ENCODE data around the gene USP13. TPM values are rescaled to one million over a fixed set of nuclear protein-coding genes. Genes with fewer than 3 reads are reported as not detected.
"Not testable (repeated sequence)": the region's sequence is repeated elsewhere in the genome, so short reads cannot be mapped to it uniquely, and the experiment has no call there.

USP13 gene
- total RNA-seq, 4 donors from 2014 or later, result 2.3 to 8.3 (median 5.8) TPM

GRCh38 chr3:179622023-179622422, 30.8 kb upstream of the USP13 start:
- no peaks in the 10 kb centered on the region for H3K9me3 ChIP-seq
- no peak overlapping the region for H3K4me3 ChIP-seq
- no peak overlapping the region for H3K27ac ChIP-seq
- no peaks in the 10 kb centered on the region for H3K4me1 ChIP-seq
- 100% methylated on average over 2 of the region's 2 CpGs for WGBS
- no peak for TF ChIP-seq POLR2A (IDR thresholded peaks at IDR 0.05)
- TF ChIP-seq POLR2AphosphoS5 (IDR thresholded peaks at IDR 0.05), result no peak
- TF ChIP-seq CTCF (IDR thresholded peaks at IDR 0.05), result no peak
- no peak for TF ChIP-seq EP300 (IDR thresholded peaks at IDR 0.05)
- H3K27me3 ChIP-seq, result no peaks in the 10 kb centered on the region
- no peak for DNase-seq (ENCODE audit: low spot score in 2 of 2)
- H3K36me3 ChIP-seq, result peaks cover 76% of the 10 kb centered on the region

- peaks cover 54% of the 10 kb centered on the region for H3K36me3 ChIP-seq
Observed at GRCh38 chr3:179624451-179624850, 28.4 kb upstream of the USP13 start.

DNA sequence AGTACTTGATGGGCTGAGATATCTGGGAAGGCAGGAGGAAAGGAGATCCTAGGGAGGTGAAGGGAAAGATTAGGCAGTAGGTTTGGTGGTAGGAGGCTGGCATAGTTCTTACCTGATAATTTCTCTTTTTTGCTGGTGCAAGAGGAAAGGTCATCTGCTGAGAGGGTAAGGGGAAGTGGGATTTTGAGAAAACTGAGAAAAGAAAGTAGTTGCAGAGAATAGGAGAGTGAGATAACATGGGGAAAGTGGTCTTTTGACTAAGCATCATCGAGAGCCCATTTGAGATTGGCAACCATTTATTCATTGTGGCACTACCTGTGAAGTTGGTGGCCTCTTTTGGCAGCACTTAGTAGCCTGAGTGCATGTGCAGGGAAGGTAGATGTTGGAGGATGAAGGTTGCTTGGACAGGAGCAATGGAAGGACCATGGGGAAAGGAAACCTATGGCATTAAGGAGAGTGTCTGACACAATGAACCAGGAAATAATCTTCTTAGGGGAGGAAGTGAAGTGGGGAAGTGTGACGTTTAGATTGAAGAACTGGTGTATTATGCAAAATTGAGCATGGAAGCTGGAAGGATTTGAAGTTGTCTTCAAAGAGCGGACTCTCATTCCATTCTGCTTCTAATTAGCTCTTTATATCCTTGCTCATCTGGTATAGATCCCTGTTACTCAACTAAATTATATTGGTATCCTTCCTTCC, 21.9 kb upstream of the USP13 start:
- WGBS, result 59% methylated on average over 3 of the region's 3 CpGs
- TF ChIP-seq POLR2A (IDR thresholded peaks at IDR 0.05) (no peak), POLR2AphosphoS5 (IDR thresholded peaks at IDR 0.05) (no peak), CTCF (IDR thresholded peaks at IDR 0.05) (no peak), EP300 (IDR thresholded peaks at IDR 0.05) (no peak)
- no peaks in the 10 kb centered on the region for H3K4me1 ChIP-seq

More at GRCh38 chr3:179624451-179624850, 28.4 kb upstream of the USP13 start:
- H3K4me3 ChIP-seq, result no peak overlapping the region
- H3K9me3 ChIP-seq, result no peaks in the 10 kb centered on the region
- DNase-seq (ENCODE audit: low spot score in 2 of 2), result no peak
- no peak for TF ChIP-seq POLR2A (IDR thresholded peaks at IDR 0.05)
- TF ChIP-seq CTCF (IDR thresholded peaks at IDR 0.05), result no peak
- no peak for TF ChIP-seq EP300 (IDR thresholded peaks at IDR 0.05)
- no peak for TF ChIP-seq POLR2AphosphoS5 (IDR thresholded peaks at IDR 0.05)
- no peaks in the 10 kb centered on the region for H3K4me1 ChIP-seq
- 85% methylated on average over 3 of the region's 3 CpGs for WGBS
- H3K27me3 ChIP-seq, result no peaks in the 10 kb centered on the region
- H3K27ac ChIP-seq, result no peak overlapping the region

DNA sequence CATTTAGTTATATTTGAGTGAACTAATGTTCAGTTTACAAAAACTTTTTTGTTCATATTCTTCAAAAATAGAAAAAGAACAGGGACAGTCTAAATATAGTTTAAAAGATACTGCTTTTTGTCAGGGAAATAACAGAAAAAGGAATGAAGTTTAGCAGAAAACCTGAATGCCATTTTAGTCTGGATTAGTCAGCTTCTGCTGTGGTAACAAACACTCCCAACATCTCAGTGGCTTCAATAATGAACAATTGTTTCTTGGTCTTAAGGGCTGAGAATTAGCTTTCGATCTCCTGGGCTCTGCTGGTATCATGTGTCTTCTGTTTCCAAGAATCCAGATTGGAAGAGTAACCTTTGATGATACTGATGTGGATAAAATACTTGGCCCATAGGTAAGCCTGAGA, 12.4 kb upstream of the USP13 start:
- H3K9me3 ChIP-seq, result no peaks in the 10 kb centered on the region
- WGBS, result 93% methylated on average over 1 of the region's 1 CpG
- no peaks in the 10 kb centered on the region for H3K27me3 ChIP-seq
- no peak for DNase-seq (ENCODE audit: low spot score in 2 of 2)
- no peak overlapping the region for H3K4me3 ChIP-seq
- H3K36me3 ChIP-seq, result no peaks in the 10 kb centered on the region
- H3K4me1 ChIP-seq, result no peaks in the 10 kb centered on the region
- TF ChIP-seq POLR2AphosphoS5 (IDR thresholded peaks at IDR 0.05) (no peak), POLR2A (IDR thresholded peaks at IDR 0.05) (no peak)
- no peak overlapping the region for H3K27ac ChIP-seq

More for the DNA sequence above, 21.9 kb upstream of the USP13 start:
- Histone ChIP-seq H3K27ac (no peak overlapping the region), H3K27me3 (no peaks in the 10 kb centered on the region), H3K36me3 (peaks cover under 1% of the 10 kb centered on the region), H3K9me3 (no peaks in the 10 kb centered on the region), H3K4me3 (no peak overlapping the region)
- no peak for DNase-seq (ENCODE audit: low spot score in 2 of 2)

GRCh38 chr3:179642871-179643270, 10.0 kb upstream of the USP13 start:
- Histone ChIP-seq H3K27ac (no peak overlapping the region), H3K27me3 (no peaks in the 10 kb centered on the region), H3K9me3 (no peaks in the 10 kb centered on the region), H3K4me3 (no peak overlapping the region), H3K36me3 (no peaks in the 10 kb centered on the region), H3K4me1 (no peaks in the 10 kb centered on the region)
- WGBS, result 89% methylated on average over 3 of the region's 3 CpGs
- DNase-seq (ENCODE audit: low spot score in 2 of 2), result no peak
- TF ChIP-seq EP300 (IDR thresholded peaks at IDR 0.05) (no peak), CTCF (IDR thresholded peaks at IDR 0.05) (no peak), POLR2A (IDR thresholded peaks at IDR 0.05) (no peak), POLR2AphosphoS5 (IDR thresholded peaks at IDR 0.05) (no peak)

DNA sequence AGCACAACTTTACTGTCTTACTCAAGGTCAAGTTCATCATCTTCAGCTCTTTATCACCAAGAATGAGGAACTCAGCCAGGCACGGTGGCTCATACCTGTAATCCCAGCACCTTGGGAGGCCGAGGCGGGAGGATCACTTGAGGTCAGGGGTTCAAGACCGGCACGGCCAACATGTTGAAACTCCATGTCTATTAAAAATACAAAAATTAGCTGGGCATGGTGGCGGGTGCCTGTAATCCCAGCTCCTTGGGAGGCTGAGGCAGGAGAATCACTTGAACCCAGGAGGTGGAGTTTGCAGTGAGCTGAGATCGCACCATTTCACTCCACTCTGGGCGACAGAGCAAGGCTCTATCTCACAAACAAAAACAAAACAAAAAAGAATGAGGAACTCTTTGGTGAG, 9.0 kb upstream of the USP13 start:
- H3K4me3 ChIP-seq; H3K9me3 ChIP-seq; H3K27me3 ChIP-seq; DNase-seq (ENCODE audit: low spot score in 2 of 2); H3K27ac ChIP-seq; H3K4me1 ChIP-seq; H3K36me3 ChIP-seq: not testable (repeated sequence)
- WGBS, result 94% methylated on average over 8 of the region's 8 CpGs
